Memory B cell (primary cell): ENCODE results near the gene TBC1D2B.

Experiments used
- ATAC-seq: fragments of 150-1000 bp; cut with Tn5 transposase; 2 replicates; pipeline ENCODE4 v1.10.0; 2021; ENCODE audit warnings: low read depth, mild to moderate bottlenecking, moderate library complexity
- DNase-seq, 2 donors: peaks; one replicate each; pipeline ENCODE4 v3.0.0; 2022; ENCODE audit warnings: low spot score in 2 of 2
- H3K27ac Mint-ChIP-seq: one replicate; pipeline ENCODE4 v1.8.0; 2022; ENCODE audit warnings: mild to moderate bottlenecking, moderate library complexity, mixed read lengths
- H3K27me3 Mint-ChIP-seq: one replicate; pipeline ENCODE4 v1.8.0; 2022; ENCODE audit warnings: mixed read lengths
- H3K36me3 Mint-ChIP-seq: one replicate; pipeline ENCODE4 v1.8.0; 2022; ENCODE audit warnings: mild to moderate bottlenecking, mixed read lengths
- H3K4me1 Mint-ChIP-seq: one replicate; pipeline ENCODE4 v1.8.0; 2022; ENCODE audit warnings: mixed read lengths
- H3K4me3 Mint-ChIP-seq: one replicate; pipeline ENCODE4 v1.8.0; 2022; ENCODE audit warnings: mild to moderate bottlenecking, moderate library complexity, mixed read lengths
- H3K9me3 Mint-ChIP-seq: one replicate; pipeline ENCODE4 v1.8.0; 2022; ENCODE audit warnings: mixed read lengths

The TBC1D2B gene

GRCh38 chr15:78077053-78077870, at the start of gene TBC1D2B:
TSS of gene TBC1D2B (minus strand) at chr15:78077711. CDS start at chr15:78077652, 59 bp downstream.
- DNase-seq = peak; percentile 37 to 70
- peak within 1 kb of the TSS; percentile 45 for H3K27ac Mint-ChIP-seq

DNA sequence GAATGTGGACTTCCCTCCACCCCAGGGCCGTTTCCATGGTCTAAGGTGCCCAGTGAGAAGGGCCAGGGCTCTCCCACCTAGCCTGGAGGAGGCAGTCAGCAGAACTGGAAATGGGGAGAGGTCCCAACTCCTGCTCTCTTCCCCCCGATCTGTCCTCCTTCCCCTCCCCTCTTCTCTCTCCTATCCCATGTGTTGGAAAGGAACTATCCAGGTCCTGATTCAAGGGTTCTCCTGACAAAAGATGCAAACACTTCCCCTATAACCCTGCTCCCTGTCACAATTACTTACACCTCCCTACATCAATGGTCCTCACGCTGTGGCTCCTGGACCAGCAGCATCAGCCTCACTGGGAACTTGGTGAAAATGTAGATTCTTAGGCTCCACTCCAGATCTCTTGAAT, 47.8 kb upstream of the TBC1D2B start:
- Mint-ChIP-seq H3K4me3 (no peak overlapping the region), H3K9me3 (no peaks in the 10 kb centered on the region), H3K27ac (no peak overlapping the region), H3K36me3 (no peaks in the 10 kb centered on the region), H3K27me3 (no peaks in the 10 kb centered on the region), H3K4me1 (no peaks in the 10 kb centered on the region)
- DNase-seq (no peak), ATAC-seq (no peak)

More at GRCh38 chr15:78077053-78077870, at the start of gene TBC1D2B:
- Mint-ChIP-seq H3K4me1 (peaks cover 19% of the 10 kb centered on the region), H3K4me3 (peak within 1 kb of the TSS; percentile 97), H3K27me3 (no peaks in the 10 kb centered on the region), H3K9me3 (no peaks in the 10 kb centered on the region), H3K36me3 (no peaks in the 10 kb centered on the region)
- ATAC-seq = peak; percentile 91

- H3K9me3 Mint-ChIP-seq = no peaks in the 10 kb centered on the region
- ATAC-seq = no peak
- H3K4me1 Mint-ChIP-seq = no peaks in the 10 kb centered on the region
- DNase-seq = no peak
- no peak overlapping the region for H3K27ac Mint-ChIP-seq
- no peak overlapping the region for H3K4me3 Mint-ChIP-seq
- H3K27me3 Mint-ChIP-seq = no peaks in the 10 kb centered on the region
- H3K36me3 Mint-ChIP-seq = no peaks in the 10 kb centered on the region
Observed at GRCh38 chr15:78120523-78120922, 43.0 kb upstream of the TBC1D2B start.

DNA sequence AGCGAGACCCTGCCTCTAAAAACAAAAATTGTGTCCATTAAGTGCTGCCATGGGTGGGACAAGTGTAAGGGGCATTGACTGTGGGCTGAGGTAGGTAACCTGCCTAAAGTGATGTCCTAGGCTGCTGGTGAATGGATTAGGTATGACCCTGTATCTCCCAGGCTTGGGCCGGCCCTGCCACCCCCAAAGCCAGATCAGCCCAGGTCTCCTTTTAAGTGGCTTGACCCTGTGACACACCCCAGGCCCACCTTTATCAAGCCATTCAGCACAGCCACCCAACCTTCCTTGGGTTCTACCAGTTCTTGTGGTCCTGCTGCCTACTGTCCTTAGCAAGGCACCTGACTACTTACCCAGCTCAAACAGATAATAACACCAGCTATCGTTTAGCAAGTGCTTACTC, 35.0 kb upstream of the TBC1D2B start:
- Mint-ChIP-seq H3K4me1 (peaks cover 8% of the 10 kb centered on the region), H3K4me3 (no peak overlapping the region), H3K27ac (no peak overlapping the region), H3K36me3 (no peaks in the 10 kb centered on the region), H3K9me3 (no peaks in the 10 kb centered on the region), H3K27me3 (no peaks in the 10 kb centered on the region)
- DNase-seq (no peak), ATAC-seq (no peak)

GRCh38 chr15:78111788-78112187, 34.3 kb upstream of the TBC1D2B start:
- Mint-ChIP-seq H3K36me3 (no peaks in the 10 kb centered on the region), H3K4me1 (peaks cover 8% of the 10 kb centered on the region), H3K9me3 (no peaks in the 10 kb centered on the region), H3K4me3 (no peak overlapping the region), H3K27me3 (no peaks in the 10 kb centered on the region), H3K27ac (no peak overlapping the region)
- DNase-seq = no peak
- ATAC-seq = no peak

DNA sequence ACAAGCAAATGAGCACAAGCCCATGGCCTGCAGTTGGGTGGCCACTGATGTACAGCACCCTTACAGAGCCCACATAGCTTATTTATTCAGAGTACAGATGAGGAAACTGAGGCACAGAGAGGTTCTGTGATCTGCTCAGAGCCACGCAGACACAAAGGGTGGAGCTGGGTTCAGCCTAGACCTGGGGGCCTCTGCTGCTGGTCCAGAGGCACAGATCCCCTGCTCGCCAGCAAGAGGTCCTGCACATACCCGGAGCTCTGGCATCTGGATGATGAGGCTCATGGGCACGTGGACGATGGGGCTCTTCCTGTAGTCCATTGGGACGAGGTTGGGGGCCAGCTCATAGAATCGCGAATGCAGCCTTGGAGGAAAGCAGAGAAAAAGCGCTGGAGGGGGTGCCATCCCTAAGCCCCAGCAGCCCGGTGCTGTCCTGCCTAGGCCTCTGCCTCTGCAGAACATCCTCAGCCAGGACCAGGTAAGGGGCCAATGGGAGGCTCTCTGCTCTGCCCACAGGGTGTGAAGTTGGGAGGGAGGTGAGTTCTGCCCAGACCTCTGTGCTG, 33.5 kb upstream of the TBC1D2B start:
- H3K36me3 Mint-ChIP-seq = no peaks in the 10 kb centered on the region
- DNase-seq = no peak
- H3K9me3 Mint-ChIP-seq = no peaks in the 10 kb centered on the region
- no peak overlapping the region for H3K27ac Mint-ChIP-seq
- no peak overlapping the region for H3K4me3 Mint-ChIP-seq
- peaks cover 8% of the 10 kb centered on the region for H3K4me1 Mint-ChIP-seq
- H3K27me3 Mint-ChIP-seq = no peaks in the 10 kb centered on the region
- no peak for ATAC-seq

DNA sequence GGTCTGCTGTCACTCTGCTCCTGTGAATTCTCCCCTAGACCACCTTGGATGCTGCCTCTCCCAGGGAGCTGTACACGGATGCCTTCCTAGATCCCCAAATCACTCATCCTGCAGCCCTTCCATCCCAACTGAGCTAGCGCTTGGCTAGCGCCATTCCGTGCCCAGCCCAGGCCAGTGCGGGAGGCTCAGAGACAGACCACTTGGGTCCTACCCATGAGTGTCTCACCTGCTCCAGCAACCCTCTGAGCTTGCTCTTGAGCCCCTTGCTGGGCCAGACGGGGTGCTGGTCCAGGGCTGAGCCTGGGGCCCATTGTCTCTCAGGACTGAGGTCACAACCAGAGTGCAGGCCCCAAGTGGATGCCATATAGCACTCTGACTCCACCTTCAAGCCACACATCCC, 32.6 kb upstream of the TBC1D2B start:
- Mint-ChIP-seq H3K9me3 (no peaks in the 10 kb centered on the region), H3K36me3 (no peaks in the 10 kb centered on the region), H3K4me1 (peaks cover 8% of the 10 kb centered on the region), H3K27ac (no peak overlapping the region), H3K27me3 (no peaks in the 10 kb centered on the region), H3K4me3 (no peak overlapping the region)
- DNase-seq (no peak), ATAC-seq (no peak)

- Mint-ChIP-seq H3K4me1 (peaks cover 8% of the 10 kb centered on the region), H3K27ac (no peak overlapping the region), H3K36me3 (no peaks in the 10 kb centered on the region), H3K4me3 (no peak overlapping the region), H3K27me3 (no peaks in the 10 kb centered on the region), H3K9me3 (no peaks in the 10 kb centered on the region)
- DNase-seq (no peak), ATAC-seq (no peak)
Observed at GRCh38 chr15:78109156-78109555, 31.6 kb upstream of the TBC1D2B start.

- H3K27me3 Mint-ChIP-seq = no peaks in the 10 kb centered on the region
- H3K9me3 Mint-ChIP-seq = no peaks in the 10 kb centered on the region
- no peak overlapping the region for H3K27ac Mint-ChIP-seq
- DNase-seq = peak; percentile 76 to 78
- H3K36me3 Mint-ChIP-seq = no peaks in the 10 kb centered on the region
- no peak overlapping the region for H3K4me3 Mint-ChIP-seq
- ATAC-seq = peak; percentile 89
- peaks cover 9% of the 10 kb centered on the region for H3K4me1 Mint-ChIP-seq
Observed at GRCh38 chr15:78108300-78109084, 31.0 kb upstream of the TBC1D2B start.

DNA sequence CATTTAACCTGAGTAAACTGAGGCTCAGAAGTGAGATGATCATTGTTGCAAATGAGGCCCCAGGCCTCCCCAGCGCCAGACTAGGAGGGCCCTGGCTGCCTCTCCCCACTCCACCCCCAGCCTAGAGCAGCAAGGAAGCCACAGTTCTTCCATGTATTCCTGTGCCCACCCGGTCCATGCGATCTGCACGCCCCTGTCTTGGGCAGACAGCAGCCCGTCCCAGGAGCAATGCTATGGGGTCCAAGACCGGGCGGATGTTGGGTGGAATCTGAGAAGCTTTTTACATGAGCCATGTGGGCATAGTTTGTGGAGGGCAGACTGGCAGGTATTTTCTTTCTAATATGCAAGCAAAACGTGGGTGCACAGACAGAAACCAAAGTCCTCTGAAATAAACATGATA, 30.0 kb upstream of the TBC1D2B start:
- peaks cover 3% of the 10 kb centered on the region for H3K4me1 Mint-ChIP-seq

DNA sequence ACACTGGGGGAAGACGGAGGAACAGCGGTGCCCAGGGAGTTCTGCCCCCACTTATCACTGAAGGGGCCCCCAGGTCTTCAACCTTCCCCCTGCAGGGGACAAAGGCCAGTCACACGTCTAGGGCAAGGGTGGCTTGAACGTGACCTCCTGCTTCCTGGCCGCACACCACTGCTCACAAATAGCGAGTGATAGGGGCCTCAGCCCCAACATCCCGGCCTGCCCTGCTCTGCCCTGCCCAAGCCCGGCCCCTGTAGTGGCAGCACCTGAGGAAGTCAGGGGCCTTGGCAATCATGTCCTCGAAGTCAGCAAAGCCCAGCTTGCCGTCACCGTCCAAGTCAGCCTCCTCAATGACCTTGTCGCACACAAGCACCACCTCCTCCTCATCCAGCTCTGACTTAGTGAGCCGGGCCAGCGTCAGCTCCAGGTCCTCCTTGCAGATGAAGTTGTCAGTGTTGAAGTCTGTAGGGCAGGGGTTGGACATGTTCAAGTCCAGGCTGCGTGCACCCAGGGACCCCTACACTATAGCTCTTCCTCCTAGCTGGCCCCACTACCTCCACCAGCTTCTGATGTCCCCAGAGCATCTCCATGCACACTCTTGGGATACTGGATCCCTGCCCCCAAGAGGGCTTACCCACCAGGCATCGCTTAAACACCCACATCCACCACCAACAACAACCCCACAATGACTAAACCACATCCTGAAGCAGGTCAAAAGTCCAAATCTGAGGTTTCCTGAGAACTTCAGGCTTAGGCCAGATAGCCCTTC, 28.1 kb upstream of the TBC1D2B start:
- H3K36me3 Mint-ChIP-seq = no peaks in the 10 kb centered on the region
- peaks cover 3% of the 10 kb centered on the region for H3K4me1 Mint-ChIP-seq
- DNase-seq (no peak), ATAC-seq (no peak)
- no peaks in the 10 kb centered on the region for H3K27me3 Mint-ChIP-seq
- no peak overlapping the region for H3K27ac Mint-ChIP-seq
- no peaks in the 10 kb centered on the region for H3K9me3 Mint-ChIP-seq
- no peak overlapping the region for H3K4me3 Mint-ChIP-seq

More for the DNA sequence above, 30.0 kb upstream of the TBC1D2B start:
- ATAC-seq (no peak), DNase-seq (no peak)
- Mint-ChIP-seq H3K36me3 (no peaks in the 10 kb centered on the region), H3K27ac (no peak overlapping the region), H3K9me3 (no peaks in the 10 kb centered on the region), H3K27me3 (no peaks in the 10 kb centered on the region), H3K4me3 (no peak overlapping the region)

- H3K27me3 Mint-ChIP-seq = no peaks in the 10 kb centered on the region
- DNase-seq (no peak), ATAC-seq (no peak)
- no peaks in the 10 kb centered on the region for H3K36me3 Mint-ChIP-seq
- H3K9me3 Mint-ChIP-seq = no peaks in the 10 kb centered on the region
- H3K4me3 Mint-ChIP-seq = no peak overlapping the region
- no peak overlapping the region for H3K27ac Mint-ChIP-seq
- peaks cover 3% of the 10 kb centered on the region for H3K4me1 Mint-ChIP-seq
Observed at GRCh38 chr15:78104566-78105475, 27.3 kb upstream of the TBC1D2B start.

GRCh38 chr15:78104119-78104479, 26.6 kb upstream of the TBC1D2B start:
- Mint-ChIP-seq H3K9me3 (no peaks in the 10 kb centered on the region), H3K4me1 (peaks cover 3% of the 10 kb centered on the region), H3K27me3 (no peaks in the 10 kb centered on the region), H3K36me3 (no peaks in the 10 kb centered on the region), H3K27ac (no peak overlapping the region), H3K4me3 (no peak overlapping the region)
- no peak for ATAC-seq
- no peak for DNase-seq
